ENCODE measurements around the gene SLC7A1. TPM values are rescaled to one million over a fixed set of nuclear protein-coding genes. Genes with fewer than 3 reads are reported as not detected.

Gene SLC7A1
- total and polyA plus RNA-seq, 2 experiments from 2014 or later: 10.1 to 16.2 TPM

- H3K4me1 ChIP-seq (ENCODE audit: insufficient read depth): no peaks in the 10 kb centered on the region
- no peaks in the 10 kb centered on the region for H3K9me3 ChIP-seq (ENCODE audit: low read depth)
- no peak overlapping the region for H3K4me2 ChIP-seq
- no peaks in the 10 kb centered on the region for H3K79me2 ChIP-seq
- H3K27ac ChIP-seq: no peak overlapping the region
- no peaks in the 10 kb centered on the region for H3K36me3 ChIP-seq (replicated peaks; ENCODE audit: insufficient read depth, low read depth)
- no peak for DNase-seq (ENCODE audit: low spot score)
- no peak overlapping the region for H3K4me3 ChIP-seq
- 92% methylated on average over 24 of the region's 25 CpGs for WGBS (ENCODE audit: low lambda C conversion rate, missing lambda C conversion rate)
- H4K20me1 ChIP-seq (ENCODE audit: insufficient read depth, poor library complexity, severe bottlenecking): no peaks in the 10 kb centered on the region
- H3K9me2 ChIP-seq (replicated peaks; ENCODE audit: insufficient read depth): no peaks in the 10 kb centered on the region
- no peak overlapping the region for H2AFZ ChIP-seq
- TF ChIP-seq EZH2 (IDR thresholded peaks at IDR 0.05; ENCODE audit: borderline replicate concordance) (no peak), CTCF (IDR thresholded peaks at IDR 0.05; ENCODE audit: poor library complexity) (no peak), EZH2phosphoT487 (IDR thresholded peaks at IDR 0.05; ENCODE audit: low read depth, severe bottlenecking, unreplicated experiment) (no peak)
- peaks cover 9% of the 10 kb centered on the region for H3K27me3 ChIP-seq
These were observed 115.6 kb downstream of the SLC7A1 start for GRCh38 chr13:29479716-29480492.

GRCh38 chr13:29476046-29476445 is 119.4 kb downstream of the SLC7A1 start:
- Histone ChIP-seq H3K4me3 (no peak overlapping the region), H3K4me1 (ENCODE audit: insufficient read depth) (no peaks in the 10 kb centered on the region), H3K27me3 (peaks cover 9% of the 10 kb centered on the region), H2AFZ (no peak overlapping the region), H4K20me1 (ENCODE audit: insufficient read depth, poor library complexity, severe bottlenecking) (no peaks in the 10 kb centered on the region), H3K36me3 (replicated peaks; ENCODE audit: insufficient read depth, low read depth) (no peaks in the 10 kb centered on the region), H3K9me2 (replicated peaks; ENCODE audit: insufficient read depth) (no peaks in the 10 kb centered on the region), H3K4me2 (no peak overlapping the region), H3K79me2 (no peaks in the 10 kb centered on the region), H3K27ac (no peak overlapping the region), H3K9me3 (ENCODE audit: low read depth) (no peaks in the 10 kb centered on the region)
- TF ChIP-seq CTCF (IDR thresholded peaks at IDR 0.05; ENCODE audit: poor library complexity): no peak
- no peak for TF ChIP-seq EZH2 (IDR thresholded peaks at IDR 0.05; ENCODE audit: borderline replicate concordance)
- no peak for DNase-seq (ENCODE audit: low spot score)
- WGBS (ENCODE audit: low lambda C conversion rate, missing lambda C conversion rate): 95% methylated on average over 3 of the region's 3 CpGs

- no peaks in the 10 kb centered on the region for H3K79me2 ChIP-seq
- no peaks in the 10 kb centered on the region for H3K4me1 ChIP-seq (ENCODE audit: insufficient read depth)
- no peaks in the 10 kb centered on the region for H3K9me3 ChIP-seq (ENCODE audit: low read depth)
- peaks cover 9% of the 10 kb centered on the region for H3K27me3 ChIP-seq
- TF ChIP-seq EZH2 (IDR thresholded peaks at IDR 0.05; ENCODE audit: borderline replicate concordance) (no peak), CTCF (IDR thresholded peaks at IDR 0.05; ENCODE audit: poor library complexity) (no peak), EZH2phosphoT487 (IDR thresholded peaks at IDR 0.05; ENCODE audit: low read depth, severe bottlenecking, unreplicated experiment) (no peak)
- no peak overlapping the region for H2AFZ ChIP-seq
- H3K27ac ChIP-seq: no peak overlapping the region
- no peaks in the 10 kb centered on the region for H3K9me2 ChIP-seq (replicated peaks; ENCODE audit: insufficient read depth)
- WGBS (ENCODE audit: low lambda C conversion rate, missing lambda C conversion rate): 76% methylated on average over 3 of the region's 3 CpGs
- no peak overlapping the region for H3K4me2 ChIP-seq
- H3K4me3 ChIP-seq: no peak overlapping the region
- no peaks in the 10 kb centered on the region for H3K36me3 ChIP-seq (replicated peaks; ENCODE audit: insufficient read depth, low read depth)
- DNase-seq (ENCODE audit: low spot score): no peak
- no peaks in the 10 kb centered on the region for H4K20me1 ChIP-seq (ENCODE audit: insufficient read depth, poor library complexity, severe bottlenecking)
These were observed 120.5 kb downstream of the SLC7A1 start for GRCh38 chr13:29474991-29475390.

Measured in hepatocyte (in vitro differentiated cells).